DMS114 treated with DMSO at 0.1 percent for 48 hours (cell line): Measurements from ENCODE around the gene GPC1.

Experiments used
- DNase-seq: peaks from one replicate; lab custom pipeline; 2025; ENCODE audit not compliant: unreplicated experiment; lab: John Stamatoyannopoulos, UW

GPC1 gene

GRCh38 chr2:240456447-240457222, 21.2 kb downstream of the GPC1 start:
- DNase-seq: no peak

GRCh38 chr2:240457223-240458043, 22.0 kb downstream of the GPC1 start:
- DNase-seq: no peak

- no peak for DNase-seq
Measured at GRCh38 chr2:240458044-240458899, 22.8 kb downstream of the GPC1 start.

GRCh38 chr2:240458900-240459391, 23.5 kb downstream of the GPC1 start:
- DNase-seq: no peak

GRCh38 chr2:240459401-240460252, 24.2 kb downstream of the GPC1 start:
- no peak for DNase-seq

- no peak for DNase-seq
Measured at GRCh38 chr2:240460253-240460711, 24.8 kb downstream of the GPC1 start.

GRCh38 chr2:240460781-240461431, 25.4 kb downstream of the GPC1 start:
- DNase-seq: no peak

- no peak for DNase-seq
Measured at GRCh38 chr2:240461471-240462072, 26.1 kb downstream of the GPC1 start.

GRCh38 chr2:240462073-240462706, 26.7 kb downstream of the GPC1 start:
- DNase-seq: no peak

- no peak for DNase-seq
Measured at GRCh38 chr2:240462707-240463273, 27.3 kb downstream of the GPC1 start.

GRCh38 chr2:240463274-240463865, 27.9 kb downstream of the GPC1 start:
- no peak for DNase-seq

GRCh38 chr2:240463866-240464481, 28.5 kb downstream of the GPC1 start:
- no peak for DNase-seq

GRCh38 chr2:240464514-240465241, 29.2 kb downstream of the GPC1 start:
- no peak for DNase-seq

GRCh38 chr2:240465268-240465764, 29.9 kb downstream of the GPC1 start:
- no peak for DNase-seq

GRCh38 chr2:240465765-240466578, 30.5 kb downstream of the GPC1 start:
- DNase-seq: no peak
